Calu3 (cell line): ENCODE results near the gene SPEM3. TPM values are rescaled to one million over a fixed set of nuclear protein-coding genes. Genes with fewer than 3 reads are reported as not detected.

Experiments
- Bru-seq: library from RNA; stranded (reverse); fragments of 400-500 nt; gene quantifications from one replicate; lab custom pipeline; 2021; lab: Mats Ljungman, UMichigan
- BruChase-seq, 2 experiments: library from RNA; stranded (reverse); fragments of 400-500 nt; gene quantifications; one replicate each; lab custom pipeline; 2021; lab: Mats Ljungman, UMichigan
- BruUV-seq: library from RNA; stranded (reverse); fragments of 400-500 nt; replicated peaks from 2 replicates; lab custom pipeline; 2021; lab: Mats Ljungman, UMichigan
- CTCF ChIA-PET: fragments of 300-600 bp; sonication (Branson Sonifier 250); formaldehyde crosslinking; loops from one replicate; lab custom pipeline; 2022; ENCODE audit warnings: antibody characterized with exemption; lab: Charles Lee
- DNase-seq: peaks from one replicate; pipeline ENCODE4 v3.0.0; 2022
- H3K27ac Mint-ChIP-seq: one replicate; pipeline ENCODE4 v1.8.0; 2022; ENCODE audit warnings: mixed read lengths; ENCODE audit not compliant: unreplicated experiment
- H3K27me3 Mint-ChIP-seq: one replicate; pipeline ENCODE4 v1.8.0; 2022; ENCODE audit warnings: mixed read lengths; ENCODE audit not compliant: unreplicated experiment
- H3K36me3 Mint-ChIP-seq: one replicate; pipeline ENCODE4 v1.8.0; 2022; ENCODE audit warnings: mild to moderate bottlenecking, moderate library complexity, mixed read lengths; ENCODE audit not compliant: insufficient read depth, unreplicated experiment
- H3K4me1 Mint-ChIP-seq: one replicate; pipeline ENCODE4 v1.8.0; 2022; ENCODE audit warnings: mild to moderate bottlenecking, low read depth, mixed read lengths; ENCODE audit not compliant: unreplicated experiment
- H3K4me3 Mint-ChIP-seq: one replicate; pipeline ENCODE4 v1.8.0; 2022; ENCODE audit warnings: mild to moderate bottlenecking, low read depth, moderate library complexity, mixed read lengths; ENCODE audit not compliant: unreplicated experiment
- H3K9me3 Mint-ChIP-seq: one replicate; pipeline ENCODE4 v1.8.0; 2022; ENCODE audit warnings: low read depth, mixed read lengths; ENCODE audit not compliant: unreplicated experiment
- intact Hi-C: fragments of 100-400 bp; cut with micrococcal nuclease; formaldehyde crosslinking; loops from one replicate; pipeline ENCODE4 v1.10.0; 2022; ENCODE audit not compliant: unreplicated experiment
- long read RNA-seq: library from polyadenylated mRNA; stranded (forward); transcript quantifications from one replicate; pipeline ENCODE4 v2.0.0, GENCODE V29; 2022
- total RNA-seq: library from RNA; stranded (reverse); gene quantifications from 2 replicates; pipeline ENCODE4 v1.2.3, GENCODE V29; 2022
- TF ChIP-seq, protein P1 (sequence below): fragments of 200-600 bp; IDR thresholded peaks from one replicate; pipeline ENCODE4 v1.8.0; 2022; ENCODE audit warnings: antibody characterized with exemption; ENCODE audit not compliant: unreplicated experiment

Gene SPEM3
- total RNA-seq = not detected in 2 replicates
- Bru-seq, nascent RNA = not detected
- percentile 17 among the genes with signal in this experiment for BruChase-seq, experiment 1, labeled RNA remaining after a 6-hour chase
- not detected for BruChase-seq, experiment 2, labeled RNA remaining after a 2-hour chase
- long read RNA-seq = 0 reads

DNA sequence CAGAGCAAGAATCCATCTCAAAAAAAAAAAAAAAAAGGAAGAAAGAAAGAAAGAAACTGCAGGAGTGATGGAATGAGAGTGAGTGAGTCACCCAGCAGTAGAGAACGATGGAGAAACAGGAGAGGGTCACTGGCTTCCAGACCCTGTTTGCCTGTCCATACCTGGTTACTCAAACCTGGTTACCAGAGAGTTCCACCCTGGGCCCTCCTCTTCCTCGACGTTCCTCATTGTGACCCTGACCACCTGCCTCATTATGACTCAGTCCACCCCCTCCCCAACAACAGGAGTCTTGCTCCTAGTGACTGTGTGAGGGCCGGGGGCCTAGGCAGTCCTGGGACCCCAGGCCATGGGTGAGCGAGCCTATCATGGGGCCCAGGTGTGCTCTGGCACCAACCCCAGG lies at the start of gene SPEM3:
Gene SPEM3 (plus strand): TSS at position 301 of the 400 bp plus-strand sequence. CDS start 46 bp downstream, at position 347.
- Mint-ChIP-seq H3K27ac (no peak within 1 kb of the TSS), H3K27me3 (no peaks in the 10 kb centered on the region), H3K4me1 (no peaks in the 10 kb centered on the region), H3K9me3 (no peaks in the 10 kb centered on the region), H3K4me3 (no peak within 1 kb of the TSS), H3K36me3 (peaks cover 4% of the 10 kb centered on the region)
- TF ChIP-seq, protein P1, sequence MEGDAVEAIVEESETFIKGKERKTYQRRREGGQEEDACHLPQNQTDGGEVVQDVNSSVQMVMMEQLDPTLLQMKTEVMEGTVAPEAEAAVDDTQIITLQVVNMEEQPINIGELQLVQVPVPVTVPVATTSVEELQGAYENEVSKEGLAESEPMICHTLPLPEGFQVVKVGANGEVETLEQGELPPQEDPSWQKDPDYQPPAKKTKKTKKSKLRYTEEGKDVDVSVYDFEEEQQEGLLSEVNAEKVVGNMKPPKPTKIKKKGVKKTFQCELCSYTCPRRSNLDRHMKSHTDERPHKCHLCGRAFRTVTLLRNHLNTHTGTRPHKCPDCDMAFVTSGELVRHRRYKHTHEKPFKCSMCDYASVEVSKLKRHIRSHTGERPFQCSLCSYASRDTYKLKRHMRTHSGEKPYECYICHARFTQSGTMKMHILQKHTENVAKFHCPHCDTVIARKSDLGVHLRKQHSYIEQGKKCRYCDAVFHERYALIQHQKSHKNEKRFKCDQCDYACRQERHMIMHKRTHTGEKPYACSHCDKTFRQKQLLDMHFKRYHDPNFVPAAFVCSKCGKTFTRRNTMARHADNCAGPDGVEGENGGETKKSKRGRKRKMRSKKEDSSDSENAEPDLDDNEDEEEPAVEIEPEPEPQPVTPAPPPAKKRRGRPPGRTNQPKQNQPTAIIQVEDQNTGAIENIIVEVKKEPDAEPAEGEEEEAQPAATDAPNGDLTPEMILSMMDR = no peak
- no TSS peak for BruUV-seq
- intact Hi-C loops = no loop called here
- CTCF ChIA-PET = no interaction called here
- no peak for DNase-seq

DNA sequence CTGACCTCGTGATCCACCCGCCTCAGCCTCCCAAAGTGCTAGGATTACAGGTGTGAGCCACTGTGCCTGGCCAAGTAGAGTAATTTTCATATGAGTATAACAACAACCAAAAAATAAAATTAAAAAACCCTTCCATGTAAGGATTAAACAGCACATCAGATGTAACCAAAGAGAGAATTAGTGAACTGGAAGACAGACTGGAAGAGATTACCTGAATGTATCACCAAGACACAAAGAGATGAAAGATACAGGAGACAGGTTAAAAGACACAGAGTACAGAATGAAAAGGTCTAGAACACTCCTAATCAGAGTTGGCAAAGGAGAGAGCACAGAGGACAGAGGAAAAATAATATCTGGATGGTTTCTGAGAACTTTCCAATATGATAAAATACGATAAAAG lies 49.5 kb upstream of the SPEM3 start:
- BruUV-seq = no TSS peak
- TF ChIP-seq, protein P1 = no peak
- intact Hi-C loops = no loop called here
- peaks cover 25% of the 10 kb centered on the region for H3K36me3 Mint-ChIP-seq
- peaks cover 8% of the 10 kb centered on the region for H3K4me1 Mint-ChIP-seq
- H3K27ac Mint-ChIP-seq = no peak overlapping the region
- H3K9me3 Mint-ChIP-seq = no peaks in the 10 kb centered on the region
- no peak overlapping the region for H3K4me3 Mint-ChIP-seq
- no peaks in the 10 kb centered on the region for H3K27me3 Mint-ChIP-seq
- DNase-seq = no peak
- CTCF ChIA-PET = no interaction called here

DNA sequence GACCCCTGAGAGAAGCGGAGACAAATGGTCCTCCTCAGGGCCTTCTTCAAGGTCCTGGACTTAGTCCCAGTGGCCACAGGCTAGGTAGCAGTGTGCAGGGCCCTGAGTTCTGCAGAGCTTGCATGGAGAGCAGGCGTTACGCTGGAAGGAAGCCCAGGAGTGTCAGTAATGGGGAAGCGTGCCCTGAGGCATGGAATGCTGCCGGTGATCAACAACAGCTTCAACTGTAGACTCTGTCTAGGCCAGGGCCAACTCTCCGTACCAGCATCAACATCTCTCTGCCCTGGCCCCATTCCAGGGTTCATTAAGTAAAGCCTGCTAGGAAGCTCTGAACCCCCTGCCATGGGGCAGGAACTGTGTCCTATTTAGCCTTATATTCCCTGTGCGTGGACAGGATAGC lies 48.3 kb upstream of the SPEM3 start:
- CTCF ChIA-PET = interaction anchor here (0.8 kb wide), 1 partner anchor 24 kb away, joined by 4 read pairs; no protein-coding TSS in a partner anchor
- TF ChIP-seq, protein P1 = no peak
- intact Hi-C loops = no loop called here
- peaks cover 8% of the 10 kb centered on the region for H3K4me1 Mint-ChIP-seq
- no peaks in the 10 kb centered on the region for H3K27me3 Mint-ChIP-seq
- no peak for DNase-seq
- BruUV-seq = no TSS peak
- peaks cover 32% of the 10 kb centered on the region for H3K36me3 Mint-ChIP-seq
- no peaks in the 10 kb centered on the region for H3K9me3 Mint-ChIP-seq
- H3K27ac Mint-ChIP-seq = peak overlapping the region; percentile 64
- H3K4me3 Mint-ChIP-seq = peak overlapping the region; percentile 87

DNA sequence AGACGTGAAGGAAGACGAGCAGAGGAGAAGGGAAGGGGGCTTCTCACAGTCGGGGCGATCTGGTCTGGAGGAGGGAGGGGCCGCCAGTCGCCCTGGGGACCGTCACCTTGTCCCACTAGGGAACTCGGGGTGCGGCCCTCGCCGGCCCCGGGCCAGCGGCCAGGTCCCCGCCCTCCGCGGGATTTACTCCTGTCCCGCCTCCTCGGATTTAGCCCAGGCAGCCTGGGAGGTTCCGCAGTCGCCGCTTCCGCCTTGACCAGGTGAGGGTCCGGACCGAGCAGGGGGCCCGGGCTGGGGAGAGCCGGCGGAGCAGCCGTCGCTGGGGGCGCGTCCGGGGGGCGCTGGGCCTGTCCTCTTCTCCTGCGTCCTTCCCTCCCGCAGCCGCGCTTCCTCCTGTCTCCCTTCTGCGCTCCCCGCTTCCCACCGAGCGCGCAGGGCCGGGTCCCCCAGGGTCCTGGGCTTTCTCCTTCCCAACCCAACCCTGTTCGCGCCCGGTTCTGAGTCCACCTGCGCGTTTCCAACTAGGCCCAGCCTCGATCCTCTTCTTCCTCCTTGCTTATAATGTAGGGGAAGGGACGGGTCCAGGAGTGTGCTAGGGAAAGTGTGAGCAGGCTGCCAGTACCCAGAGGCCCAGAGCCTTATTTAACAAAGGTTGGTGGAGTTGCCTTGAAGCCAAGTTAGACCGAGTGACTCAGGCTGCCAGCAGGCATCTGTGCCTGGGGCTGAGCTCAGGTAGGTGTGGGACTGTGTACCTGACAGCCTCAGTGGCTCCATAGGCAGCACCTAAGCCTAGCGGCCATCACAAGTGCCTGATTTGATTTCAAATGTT lies 47.6 kb upstream of the SPEM3 start, which contains the start of gene TNK1:
Gene TNK1 (plus strand): TSS at position 235 of the 829 bp plus-strand sequence. CDS start 1,838 bp downstream, outside the sequence.
- TF ChIP-seq, protein P1 = no peak
- Mint-ChIP-seq H3K4me3 (peak within 1 kb of the TSS; percentile 87), H3K27ac (peak within 1 kb of the TSS; percentile 64), H3K27me3 (no peaks in the 10 kb centered on the region), H3K9me3 (no peaks in the 10 kb centered on the region), H3K4me1 (peaks cover 8% of the 10 kb centered on the region), H3K36me3 (peaks cover 37% of the 10 kb centered on the region)
- CTCF ChIA-PET = interaction anchor here (0.8 kb wide), 1 partner anchor 25 kb away, joined by 4 read pairs; no protein-coding TSS in a partner anchor
- DNase-seq = peak; percentile 52
- BruUV-seq = no TSS peak
- intact Hi-C loops = no loop called here
